Testis (tissue), 5 donors: Measurements from ENCODE around the gene MYH2. TPM values are rescaled to one million over a fixed set of nuclear protein-coding genes. Genes with fewer than 3 reads are reported as not detected.

Source experiments
- DNase-seq: peaks from one replicate; pipeline ENCODE4 v3.0.0-alpha.2; 2019
- H3K27ac ChIP-seq, 2 donors: fragments of 200-600 bp; sonication (generic); one replicate each; pipeline ENCODE4 v1.5.1; 2019
- H3K27me3 ChIP-seq: fragments of 200-600 bp; sonication (generic); one replicate; pipeline ENCODE4 v1.5.1; 2019
- H3K36me3 ChIP-seq: fragments of 200-600 bp; sonication (generic); one replicate; pipeline ENCODE4 v1.5.1; 2017; ENCODE audit warnings: low read depth; ENCODE audit errors: missing control alignments
- H3K4me1 ChIP-seq: fragments of 200-600 bp; sonication (generic); one replicate; pipeline ENCODE4 v1.5.1; 2019
- H3K4me3 ChIP-seq, 2 donors: fragments of 200-600 bp; sonication (generic); one replicate each; pipeline ENCODE4 v1.5.1; 2017 to 2019
- H3K9me3 ChIP-seq: fragments of 200-600 bp; sonication (generic); one replicate; pipeline ENCODE4 v1.5.1; 2017
- POLR2A ChIP-seq: fragments of 450-650 bp; IDR thresholded peaks from one replicate; pipeline ENCODE4 v1.6.1; 2017; ENCODE audit warnings: antibody characterized with exemption, mild to moderate bottlenecking, moderate library complexity
- WGBS, 2 donors: methylation state at CpG; one replicate each; pipeline ENCODE4 v1.1.5; 2018; 5-methylcytosine and 5-hydroxymethylcytosine counted together
- intact Hi-C: fragments of 100-400 bp; cut with DNase I; formaldehyde crosslinking; loops from one replicate; pipeline ENCODE4 v1.15.1; 2023; ENCODE audit warnings: low total_unique reads
- long read RNA-seq, 2 donors: transcript quantifications; one replicate each; lab custom pipeline, GENCODE V29; 2026
- polyA plus RNA-seq: library from polyadenylated mRNA; stranded (reverse); fragments of 350-450 nt; fragmentation: Illumina TruSeq; extraction: RNeasy Lipid Tissue Mini Kit (QIAGEN cat#74804); gene quantifications from one replicate; pipeline ENCODE4 v1.2.3, GENCODE V29; 2014; ENCODE audit warnings: low read depth, low replicate concordance; ENCODE audit not compliant: insufficient read depth
- total RNA-seq, 2 donors: library from RNA; depleted of rRNA; stranded (reverse); fragments of >200 nt; gene quantifications; one replicate each; pipeline ENCODE4 v1.2.3, GENCODE V29; 2016
- TF ChIP-seq, protein P1 (sequence below), 3 experiments: fragments of 450-650 bp in 2 of 3; fragments of 200-600 bp in 1 of 3; sonication (generic) in 1 of 3; IDR thresholded peaks; one replicate each; pipeline ENCODE4 v1.5.1; 2016 to 2019; ENCODE audit warnings: antibody characterized with exemption in 3 of 3, mild to moderate bottlenecking in 2 of 3, moderate library complexity in 1 of 3

The MYH2 gene
- total RNA-seq = under 1 TPM; 0.31 to 0.99 TPM
- polyA plus RNA-seq = 3.3 TPM
- long read RNA-seq, donor 1 = 0 reads
- long read RNA-seq, donor 2 = 0 reads

- intact Hi-C loops = no loop called here
- no peak for TF ChIP-seq POLR2A
- TF ChIP-seq, protein P1, sequence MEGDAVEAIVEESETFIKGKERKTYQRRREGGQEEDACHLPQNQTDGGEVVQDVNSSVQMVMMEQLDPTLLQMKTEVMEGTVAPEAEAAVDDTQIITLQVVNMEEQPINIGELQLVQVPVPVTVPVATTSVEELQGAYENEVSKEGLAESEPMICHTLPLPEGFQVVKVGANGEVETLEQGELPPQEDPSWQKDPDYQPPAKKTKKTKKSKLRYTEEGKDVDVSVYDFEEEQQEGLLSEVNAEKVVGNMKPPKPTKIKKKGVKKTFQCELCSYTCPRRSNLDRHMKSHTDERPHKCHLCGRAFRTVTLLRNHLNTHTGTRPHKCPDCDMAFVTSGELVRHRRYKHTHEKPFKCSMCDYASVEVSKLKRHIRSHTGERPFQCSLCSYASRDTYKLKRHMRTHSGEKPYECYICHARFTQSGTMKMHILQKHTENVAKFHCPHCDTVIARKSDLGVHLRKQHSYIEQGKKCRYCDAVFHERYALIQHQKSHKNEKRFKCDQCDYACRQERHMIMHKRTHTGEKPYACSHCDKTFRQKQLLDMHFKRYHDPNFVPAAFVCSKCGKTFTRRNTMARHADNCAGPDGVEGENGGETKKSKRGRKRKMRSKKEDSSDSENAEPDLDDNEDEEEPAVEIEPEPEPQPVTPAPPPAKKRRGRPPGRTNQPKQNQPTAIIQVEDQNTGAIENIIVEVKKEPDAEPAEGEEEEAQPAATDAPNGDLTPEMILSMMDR (IDR thresholded peaks at IDR 0.05) = no peak
- Histone ChIP-seq H3K27ac (no peak within 1 kb of the TSS), H3K9me3 (no peaks in the 10 kb centered on the region), H3K4me3 (no peak within 1 kb of the TSS), H3K4me1 (no peaks in the 10 kb centered on the region), H3K27me3 (no peaks in the 10 kb centered on the region), H3K36me3 (no peaks in the 10 kb centered on the region)
- no peak for DNase-seq
- WGBS, 2 donors = 63 to 70% methylated on average over 9 of the region's 9 CpGs
These were observed at the start of gene MYH2 for GRCh38 chr17:10549096-10549842. Gene MYH2, minus strand, starts transcription at chr17:10549658. Its CDS starts 1,738 bp downstream, at chr17:10547920.

DNA sequence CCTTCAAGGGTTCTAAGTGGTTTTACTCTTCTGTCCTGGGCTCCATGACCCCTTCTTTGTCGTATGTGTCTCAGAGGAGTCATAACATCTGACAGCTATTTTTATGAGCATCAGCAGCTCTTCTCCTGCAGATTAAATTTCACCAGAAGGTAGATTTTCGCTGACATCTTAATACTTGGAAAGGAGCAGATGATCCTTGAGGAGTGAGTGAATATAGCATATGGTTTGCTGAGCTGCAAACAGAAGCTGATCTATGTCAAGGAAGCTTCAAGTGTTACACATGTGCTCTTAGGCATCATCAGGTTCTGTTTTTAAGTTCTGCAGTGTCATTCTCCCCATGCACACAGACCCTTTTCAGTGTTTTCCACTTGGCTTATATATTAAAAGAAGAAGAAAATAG lies 49.2 kb upstream of the MYH2 start:
- Histone ChIP-seq H3K36me3 (no peaks in the 10 kb centered on the region), H3K9me3 (no peaks in the 10 kb centered on the region), H3K4me3 (no peak overlapping the region), H3K27me3 (no peaks in the 10 kb centered on the region), H3K27ac (no peak overlapping the region), H3K4me1 (no peaks in the 10 kb centered on the region)
- TF ChIP-seq POLR2A = no peak
- TF ChIP-seq, protein P1 (IDR thresholded peaks at IDR 0.05) = no peak
- 69 to 73% methylated on average over 2 of the region's 2 CpGs for WGBS, 2 donors
- DNase-seq = no peak
- intact Hi-C loops = no loop called here

DNA sequence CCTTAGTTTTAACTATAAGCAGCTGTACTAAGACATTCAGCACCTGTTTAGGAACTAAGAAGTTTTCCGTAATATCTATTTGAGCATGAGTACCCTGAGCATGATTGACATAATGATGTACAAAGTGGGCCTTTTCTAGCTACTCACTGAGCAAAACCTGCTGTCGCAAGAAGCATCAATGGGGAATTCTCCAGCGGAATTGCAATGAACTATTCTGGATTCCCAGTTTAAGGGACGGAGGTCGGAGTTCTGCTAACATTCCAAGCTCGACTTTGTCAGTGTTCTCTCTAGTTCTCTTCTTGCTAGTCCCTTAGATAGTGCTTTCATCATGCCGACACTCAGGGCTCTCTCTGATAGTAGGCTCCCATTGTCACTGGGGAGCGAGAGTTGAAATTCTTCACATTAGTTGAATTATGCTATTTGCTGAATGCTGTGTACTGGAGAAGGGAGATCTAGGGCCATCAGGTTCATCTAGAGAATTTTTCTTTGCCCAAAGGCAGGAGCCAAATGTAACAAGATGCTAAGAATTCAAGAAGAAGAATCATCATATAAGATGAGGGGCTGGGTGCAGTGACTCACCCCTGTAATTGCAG lies 40.2 kb upstream of the MYH2 start:
- no peak for DNase-seq
- WGBS, 2 donors = 90 to 91% methylated on average over 8 of the region's 8 CpGs
- H3K36me3 ChIP-seq = no peaks in the 10 kb centered on the region
- no peaks in the 10 kb centered on the region for H3K27me3 ChIP-seq
- H3K27ac ChIP-seq = no peak overlapping the region
- H3K4me1 ChIP-seq = no peaks in the 10 kb centered on the region
- no peak overlapping the region for H3K4me3 ChIP-seq
- intact Hi-C loops = no loop called here
- no peaks in the 10 kb centered on the region for H3K9me3 ChIP-seq
- TF ChIP-seq, protein P1 (IDR thresholded peaks at IDR 0.05) = no peak
- TF ChIP-seq POLR2A = no peak

DNA sequence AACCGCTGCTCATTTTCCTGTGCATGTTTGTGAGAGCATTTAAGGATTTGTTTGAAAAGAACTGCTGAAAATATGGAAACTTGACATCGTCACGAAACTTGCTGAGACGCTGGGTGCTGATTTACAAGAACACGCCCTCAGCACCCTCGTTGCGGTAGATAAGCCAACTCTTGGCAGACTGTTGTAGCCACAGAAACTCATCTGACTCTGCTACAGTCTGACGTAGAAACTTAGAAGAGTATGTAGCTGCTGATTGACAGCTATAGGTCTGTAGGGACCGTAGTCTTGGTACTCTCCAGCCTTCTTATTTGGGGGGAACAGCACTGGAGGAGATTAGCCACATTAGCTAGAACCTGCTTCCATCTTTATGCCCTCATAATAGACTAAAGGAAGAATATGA lies 36.1 kb upstream of the MYH2 start:
- 87 to 88% methylated on average over 9 of the region's 9 CpGs for WGBS, 2 donors
- intact Hi-C loops = no loop called here
- no peak for TF ChIP-seq POLR2A
- TF ChIP-seq, protein P1 (IDR thresholded peaks at IDR 0.05) = no peak
- no peaks in the 10 kb centered on the region for H3K9me3 ChIP-seq
- no peaks in the 10 kb centered on the region for H3K36me3 ChIP-seq
- no peak for DNase-seq
- H3K27ac ChIP-seq = no peak overlapping the region
- no peak overlapping the region for H3K4me3 ChIP-seq
- no peaks in the 10 kb centered on the region for H3K27me3 ChIP-seq
- H3K4me1 ChIP-seq = no peaks in the 10 kb centered on the region
